ENCODE data around the gene PLOD1. TPM values are rescaled to one million over a fixed set of nuclear protein-coding genes. Genes with fewer than 3 reads are reported as not detected.

The PLOD1 gene
- polyA plus RNA-seq, 1 donor from 2014 or later = 2.1 TPM

GRCh38 chr1:11957398-11957797 lies 22.9 kb downstream of the PLOD1 start:
- Histone ChIP-seq H3K27me3 (ENCODE audit: insufficient read depth, low read depth, low read length) (no peaks in the 10 kb centered on the region), H2AFZ (ENCODE audit: low read depth, low read length) (no peak overlapping the region), H3K9ac (ENCODE audit: low read length) (no peak overlapping the region), H3K4me2 (ENCODE audit: low read length) (no peak overlapping the region), H3K4me3 (ENCODE audit: low read length) (no peak overlapping the region), H3K9me2 (ENCODE audit: insufficient read depth, low read length) (no peaks in the 10 kb centered on the region), H3F3A (ENCODE audit: insufficient read depth, low read length, poor library complexity, severe bottlenecking) (no peaks in the 10 kb centered on the region), H3K79me2 (replicated peaks; ENCODE audit: insufficient read depth, low read length) (no peaks in the 10 kb centered on the region), H4K20me1 (ENCODE audit: insufficient read depth) (no peaks in the 10 kb centered on the region), H3K9me3 (ENCODE audit: low read length) (no peaks in the 10 kb centered on the region), H3K36me3 (ENCODE audit: insufficient read depth, low read length) (no peaks in the 10 kb centered on the region), H3K27ac (ENCODE audit: low read length) (no peak overlapping the region)
- TF ChIP-seq EZH2 (IDR thresholded peaks at IDR 0.05; ENCODE audit: borderline replicate concordance, insufficient read depth, low read length, poor library complexity, severe bottlenecking) = no peak
- TF ChIP-seq RAD21 (conservative IDR thresholded peaks at IDR 0.05) = no peak

- Histone ChIP-seq H3K79me2 (replicated peaks; ENCODE audit: insufficient read depth, low read length) (no peaks in the 10 kb centered on the region), H3K27ac (ENCODE audit: low read length) (no peak overlapping the region), H3K36me3 (ENCODE audit: insufficient read depth, low read length) (no peaks in the 10 kb centered on the region), H3K9me3 (ENCODE audit: low read length) (no peaks in the 10 kb centered on the region), H3F3A (ENCODE audit: insufficient read depth, low read length, poor library complexity, severe bottlenecking) (no peaks in the 10 kb centered on the region), H4K20me1 (ENCODE audit: insufficient read depth) (no peaks in the 10 kb centered on the region), H3K4me3 (ENCODE audit: low read length) (no peak overlapping the region), H3K27me3 (ENCODE audit: insufficient read depth, low read depth, low read length) (no peaks in the 10 kb centered on the region), H3K4me2 (ENCODE audit: low read length) (no peak overlapping the region), H3K9me2 (ENCODE audit: insufficient read depth, low read length) (no peaks in the 10 kb centered on the region), H3K9ac (ENCODE audit: low read length) (no peak overlapping the region), H2AFZ (ENCODE audit: low read depth, low read length) (no peak overlapping the region)
- no peak for TF ChIP-seq MXI1 (conservative IDR thresholded peaks at IDR 0.05; ENCODE audit: poor library complexity, severe bottlenecking)
- TF ChIP-seq EP300 (conservative IDR thresholded peaks at IDR 0.05; ENCODE audit: poor library complexity, severe bottlenecking) = no peak
- TF ChIP-seq POLR2AphosphoS5 (IDR thresholded peaks at IDR 0.05) = no peak
Measured at GRCh38 chr1:11957897-11958296, 23.4 kb downstream of the PLOD1 start.

GRCh38 chr1:11960276-11960675 lies 25.8 kb downstream of the PLOD1 start:
- Histone ChIP-seq H3K36me3 (ENCODE audit: insufficient read depth, low read length) (no peaks in the 10 kb centered on the region), H3K4me2 (ENCODE audit: low read length) (no peak overlapping the region), H3K9me2 (ENCODE audit: insufficient read depth, low read length) (no peaks in the 10 kb centered on the region), H4K20me1 (ENCODE audit: insufficient read depth) (no peaks in the 10 kb centered on the region), H2AFZ (ENCODE audit: low read depth, low read length) (no peak overlapping the region), H3K27me3 (ENCODE audit: insufficient read depth, low read depth, low read length) (no peaks in the 10 kb centered on the region), H3K79me2 (replicated peaks; ENCODE audit: insufficient read depth, low read length) (no peaks in the 10 kb centered on the region), H3K4me3 (ENCODE audit: low read length) (no peak overlapping the region), H3F3A (ENCODE audit: insufficient read depth, low read length, poor library complexity, severe bottlenecking) (no peaks in the 10 kb centered on the region), H3K9ac (ENCODE audit: low read length) (no peak overlapping the region), H3K9me3 (ENCODE audit: low read length) (no peaks in the 10 kb centered on the region), H3K27ac (ENCODE audit: low read length) (no peak overlapping the region)
- TF ChIP-seq REST (IDR thresholded peaks at IDR 0.05; ENCODE audit: borderline replicate concordance) = no peak
- TF ChIP-seq EP300 (conservative IDR thresholded peaks at IDR 0.05; ENCODE audit: poor library complexity, severe bottlenecking) = no peak
- no peak for TF ChIP-seq EZH2 (IDR thresholded peaks at IDR 0.05; ENCODE audit: borderline replicate concordance, insufficient read depth, low read length, poor library complexity, severe bottlenecking)
- TF ChIP-seq SMC3 (conservative IDR thresholded peaks at IDR 0.05; ENCODE audit: poor library complexity) = no peak
- TF ChIP-seq TAF1 (IDR thresholded peaks at IDR 0.05; ENCODE audit: low read depth) = no peak
